K562 (cell line): ENCODE data around the gene HEPHL1. TPM values are rescaled to one million over a fixed set of nuclear protein-coding genes. Genes with fewer than 3 reads are reported as not detected.

Source experiments
- BACH1 ChIP-seq: fragments of 200-800 bp; sonication (Bioruptor generic); IDR thresholded peaks from 2 replicates; pipeline ENCODE4 v1.6.1; 2016; ENCODE audit warnings: missing genetic modification characterization, missing compliant biosample characterization
- CBFA2T2 ChIP-seq: fragments of 450-650 bp; conservative IDR thresholded peaks from 2 replicates; pipeline ENCODE4 v1.6.1; 2017; ENCODE audit warnings: mild to moderate bottlenecking
- CXXC5 ChIP-seq: fragments of 250-450 bp; sonication (Bioruptor Pico); IDR thresholded peaks from 2 replicates; pipeline ENCODE4 v1.8.0; 2022; ENCODE audit warnings: inconsistent platforms, mild to moderate bottlenecking, moderate library complexity
- ETV5 ChIP-seq: sonication (generic); formaldehyde crosslinking; IDR thresholded peaks from 2 replicates; pipeline ENCODE4 v1.4.0; 2020; ENCODE audit warnings: low read depth, mild to moderate bottlenecking, missing genetic modification reagents
- MAZ ChIP-seq, 2 experiments: fragments of 450-650 bp in 1 of 2; sonication (generic) in 1 of 2; formaldehyde crosslinking; IDR thresholded peaks in 1 of 2; conservative IDR thresholded peaks in 1 of 2; 2 replicates each; pipeline versions ENCODE4 v1.4.0 to v1.5.0; 2020; ENCODE audit warnings: mild to moderate bottlenecking in 1 of 2, missing genetic modification reagents in 1 of 2
- MEF2A ChIP-seq: IDR thresholded peaks from 2 replicates; pipeline ENCODE4 v1.6.1; 2011; ENCODE audit warnings: low read depth, mild to moderate bottlenecking, low read length, moderate library complexity; ENCODE audit not compliant: control insufficient read depth
- MXI1 ChIP-seq: IDR thresholded peaks from 2 replicates; pipeline ENCODE4 v1.6.1; 2011; ENCODE audit warnings: low read depth, mild to moderate bottlenecking, improper control_type of control experiment, low read length
- NFIC ChIP-seq: fragments of 450-650 bp; IDR thresholded peaks from 2 replicates; pipeline ENCODE4 v1.6.1; 2017; ENCODE audit warnings: mild to moderate bottlenecking, inconsistent platforms
- NRF1 ChIP-seq, 2 experiments: fragments of 450-650 bp; IDR thresholded peaks in 1 of 2; conservative IDR thresholded peaks in 1 of 2; 2 replicates each; pipeline ENCODE4 v1.6.1; 2014; ENCODE audit warnings: mild to moderate bottlenecking in 2 of 2
- RCOR1 ChIP-seq, 2 experiments: IDR thresholded peaks; 2 replicates each; pipeline ENCODE4 v1.6.1; 2012; ENCODE audit warnings: low read depth in 2 of 2, low read length in 2 of 2, borderline replicate concordance in 1 of 2, improper control_type of control experiment in 1 of 2
- SAFB ChIP-seq: fragments of 200-400 bp; formaldehyde crosslinking; IDR thresholded peaks from 2 replicates; pipeline ENCODE4 v1.6.1; 2017; ENCODE audit warnings: low read depth, low read length, borderline replicate concordance
- SMAD1 ChIP-seq: fragments of 150-350 bp; IDR thresholded peaks from 2 replicates; pipeline ENCODE4 v1.6.1; 2014; ENCODE audit warnings: low read length, low read depth; ENCODE audit not compliant: partially characterized antibody
- TCFL5 ChIP-seq: fragments of 250-450 bp; sonication (Bioruptor Pico); conservative IDR thresholded peaks from 2 replicates; pipeline ENCODE4 v1.6.1; 2021; ENCODE audit warnings: mild to moderate bottlenecking, moderate library complexity, matching md5 sums
- TEAD2 ChIP-seq: fragments of 450-650 bp; IDR thresholded peaks from 2 replicates; pipeline ENCODE4 v1.6.1; 2016; ENCODE audit warnings: missing genetic modification characterization, control low read depth, missing compliant biosample characterization
- YY1 ChIP-seq, 3 experiments: IDR thresholded peaks; 2 replicates each; pipeline ENCODE4 v1.6.1; 2011; ENCODE audit warnings: low read length in 2 of 3, mild to moderate bottlenecking in 2 of 3, moderate library complexity in 2 of 3, borderline replicate concordance in 1 of 3, control low read depth in 1 of 3, low read depth in 1 of 3; ENCODE audit not compliant: insufficient read depth in 3 of 3, insufficient replicate concordance in 2 of 3, control insufficient read depth in 1 of 3, insufficient read length in 1 of 3; ENCODE audit errors: extremely low read depth in 1 of 3
- ZFP36 ChIP-seq: fragments of 150-350 bp; IDR thresholded peaks from 2 replicates; pipeline ENCODE4 v1.6.1; 2018; ENCODE audit warnings: low read length, low read depth; ENCODE audit not compliant: partially characterized antibody
- ZFX ChIP-seq: sonication (generic); formaldehyde crosslinking; IDR thresholded peaks from 2 replicates; pipeline ENCODE4 v1.8.0; 2022; ENCODE audit warnings: mild to moderate bottlenecking, missing genetic modification reagents, moderate library complexity
- ZNF717 ChIP-seq: fragments of 250-450 bp; sonication (Bioruptor Pico); IDR thresholded peaks from 2 replicates; pipeline ENCODE4 v1.5.0; 2021
- polyA plus RNA-seq, 8 experiments: library from polyadenylated mRNA; depleted of rRNA in 4 of 8; stranded (reverse) in 5 of 8; unstranded in 3 of 8; fragments of >200 nt; fragmentation: Nextera tagmentation in 2 of 8; fragmentation: Illumina TruSeq in 1 of 8; extraction: Ambion mirVana in 2 of 8; extraction: Trizol in 1 of 8; gene quantifications; 2 replicates each; pipeline versions ENCODE4 v1.2.1 to v1.2.3, GENCODE V29; 2011 to 2014; ENCODE audit warnings: inconsistent platforms in 1 of 8, missing spikeins in 1 of 8
- total RNA-seq, 7 experiments: library from RNA; depleted of rRNA in 6 of 7; stranded (reverse); fragments of >200 nt in 6 of 7; fragmentation: Illumina TruSeq in 2 of 7; extraction: Trizol in 2 of 7; gene quantifications; 2 replicates each; pipeline versions ENCODE4 v1.2.1 to v1.2.3, GENCODE V29; 2011 to 2021; ENCODE audit warnings: low replicate concordance in 1 of 7
- TF ChIP-seq, protein P1 (sequence below): IDR thresholded peaks from 2 replicates; pipeline ENCODE4 v1.6.1; 2011; ENCODE audit warnings: borderline replicate concordance, low read depth, mild to moderate bottlenecking, moderate library complexity, low read length; ENCODE audit not compliant: insufficient read depth, poor library complexity, severe bottlenecking
- TF ChIP-seq, protein P2 (sequence below): fragments of 450-650 bp; IDR thresholded peaks from 2 replicates; pipeline ENCODE4 v1.6.1; 2016; ENCODE audit warnings: borderline replicate concordance
- TF ChIP-seq, protein P3 (sequence below): sonication (generic); formaldehyde crosslinking; IDR thresholded peaks from 2 replicates; pipeline ENCODE4 v1.8.1; 2023; ENCODE audit warnings: mild to moderate bottlenecking, missing genetic modification reagents

The HEPHL1 gene
- total and polyA plus RNA-seq, 9 of the 15 experiments (the other 6 are each of a cell fraction or from before 2014, with no cell fraction given) = 0.01 TPM; not detected in 8

DNA sequence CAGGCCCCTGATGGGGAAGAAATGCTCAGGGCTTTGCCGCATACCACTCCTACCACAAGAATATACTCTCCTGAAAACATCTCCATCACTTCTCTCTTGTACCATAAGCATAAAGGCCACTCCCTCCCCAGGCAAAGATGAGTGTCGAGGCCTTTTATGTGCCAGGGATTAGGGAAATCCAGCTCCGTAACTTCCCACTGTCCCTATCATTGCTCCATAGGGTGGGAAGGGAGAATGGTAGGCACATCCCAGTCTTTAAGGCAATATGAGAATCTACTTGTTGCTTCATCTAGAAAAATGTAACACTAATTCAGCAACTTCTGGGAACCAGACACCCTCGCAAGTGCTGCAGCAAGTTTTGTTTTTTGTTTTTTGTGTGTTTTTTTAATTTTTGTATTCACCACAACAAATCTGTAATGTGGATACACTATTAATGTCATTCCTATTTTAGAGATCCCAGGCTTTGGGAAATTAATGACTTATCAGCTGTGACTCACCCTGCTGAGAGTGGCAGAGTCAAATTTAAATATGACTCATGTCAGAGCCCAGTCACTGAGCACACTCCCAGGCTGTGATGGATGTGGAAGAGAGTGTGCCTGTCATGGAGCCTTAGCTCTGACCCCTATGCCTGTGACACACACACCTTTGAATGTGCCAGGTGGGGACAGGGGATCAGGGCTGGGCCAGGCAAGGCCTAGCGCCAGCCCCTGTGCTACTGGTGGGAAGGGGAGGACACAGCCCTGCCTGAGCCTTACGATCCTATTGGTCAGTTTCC lies 130.9 kb downstream of the HEPHL1 start (continued):
- TF ChIP-seq, protein P1, sequence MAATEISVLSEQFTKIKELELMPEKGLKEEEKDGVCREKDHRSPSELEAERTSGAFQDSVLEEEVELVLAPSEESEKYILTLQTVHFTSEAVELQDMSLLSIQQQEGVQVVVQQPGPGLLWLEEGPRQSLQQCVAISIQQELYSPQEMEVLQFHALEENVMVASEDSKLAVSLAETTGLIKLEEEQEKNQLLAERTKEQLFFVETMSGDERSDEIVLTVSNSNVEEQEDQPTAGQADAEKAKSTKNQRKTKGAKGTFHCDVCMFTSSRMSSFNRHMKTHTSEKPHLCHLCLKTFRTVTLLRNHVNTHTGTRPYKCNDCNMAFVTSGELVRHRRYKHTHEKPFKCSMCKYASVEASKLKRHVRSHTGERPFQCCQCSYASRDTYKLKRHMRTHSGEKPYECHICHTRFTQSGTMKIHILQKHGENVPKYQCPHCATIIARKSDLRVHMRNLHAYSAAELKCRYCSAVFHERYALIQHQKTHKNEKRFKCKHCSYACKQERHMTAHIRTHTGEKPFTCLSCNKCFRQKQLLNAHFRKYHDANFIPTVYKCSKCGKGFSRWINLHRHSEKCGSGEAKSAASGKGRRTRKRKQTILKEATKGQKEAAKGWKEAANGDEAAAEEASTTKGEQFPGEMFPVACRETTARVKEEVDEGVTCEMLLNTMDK = no peak
- TF ChIP-seq MAZ (CRISPR knock-in tag; conservative IDR thresholded peaks at IDR 0.05 in 1 of 2, IDR thresholded peaks at IDR 0.05 in 1 of 2) (no peak), YY1 (IDR thresholded peaks at IDR 0.05; ENCODE audit: borderline replicate concordance in 1 of 3, control insufficient read depth in 1 of 3, extremely low read depth in 1 of 3, insufficient read depth in 3 of 3, insufficient read length in 1 of 3, insufficient replicate concordance in 2 of 3, low read depth in 1 of 3, low read length in 2 of 3) (peak in 1 of 3 experiments; percentile 43), NFIC (no peak), NRF1 (conservative IDR thresholded peaks at IDR 0.05 in 1 of 2, IDR thresholded peaks at IDR 0.05 in 1 of 2) (peak; percentile 28 to 41; a peak in 3 of 4 replicates), SAFB (no peak), ZNF717 (no peak), TCFL5 (CRISPR knock-in tag) (no peak), MXI1 (no peak), TEAD2 (tag) (no peak), ZFP36 (no peak), BACH1 (no peak), CXXC5 (CRISPR knock-in tag) (no peak), SMAD1 (no peak), ETV5 (CRISPR knock-in tag) (no peak), CBFA2T2 (no peak), MEF2A (peak; percentile 67; the same call in 1 of the 2 replicates), ZFX (no peak), RCOR1 (IDR thresholded peaks at IDR 0.05; ENCODE audit: borderline replicate concordance in 1 of 2, low read depth in 2 of 2, low read length in 2 of 2) (peak in 1 of 2 experiments; percentile 66; a peak in 1 of 4 replicates)
- TF ChIP-seq, protein P2, sequence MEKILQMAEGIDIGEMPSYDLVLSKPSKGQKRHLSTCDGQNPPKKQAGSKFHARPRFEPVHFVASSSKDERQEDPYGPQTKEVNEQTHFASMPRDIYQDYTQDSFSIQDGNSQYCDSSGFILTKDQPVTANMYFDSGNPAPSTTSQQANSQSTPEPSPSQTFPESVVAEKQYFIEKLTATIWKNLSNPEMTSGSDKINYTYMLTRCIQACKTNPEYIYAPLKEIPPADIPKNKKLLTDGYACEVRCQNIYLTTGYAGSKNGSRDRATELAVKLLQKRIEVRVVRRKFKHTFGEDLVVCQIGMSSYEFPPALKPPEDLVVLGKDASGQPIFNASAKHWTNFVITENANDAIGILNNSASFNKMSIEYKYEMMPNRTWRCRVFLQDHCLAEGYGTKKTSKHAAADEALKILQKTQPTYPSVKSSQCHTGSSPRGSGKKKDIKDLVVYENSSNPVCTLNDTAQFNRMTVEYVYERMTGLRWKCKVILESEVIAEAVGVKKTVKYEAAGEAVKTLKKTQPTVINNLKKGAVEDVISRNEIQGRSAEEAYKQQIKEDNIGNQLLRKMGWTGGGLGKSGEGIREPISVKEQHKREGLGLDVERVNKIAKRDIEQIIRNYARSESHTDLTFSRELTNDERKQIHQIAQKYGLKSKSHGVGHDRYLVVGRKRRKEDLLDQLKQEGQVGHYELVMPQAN = no peak
- TF ChIP-seq, protein P3, sequence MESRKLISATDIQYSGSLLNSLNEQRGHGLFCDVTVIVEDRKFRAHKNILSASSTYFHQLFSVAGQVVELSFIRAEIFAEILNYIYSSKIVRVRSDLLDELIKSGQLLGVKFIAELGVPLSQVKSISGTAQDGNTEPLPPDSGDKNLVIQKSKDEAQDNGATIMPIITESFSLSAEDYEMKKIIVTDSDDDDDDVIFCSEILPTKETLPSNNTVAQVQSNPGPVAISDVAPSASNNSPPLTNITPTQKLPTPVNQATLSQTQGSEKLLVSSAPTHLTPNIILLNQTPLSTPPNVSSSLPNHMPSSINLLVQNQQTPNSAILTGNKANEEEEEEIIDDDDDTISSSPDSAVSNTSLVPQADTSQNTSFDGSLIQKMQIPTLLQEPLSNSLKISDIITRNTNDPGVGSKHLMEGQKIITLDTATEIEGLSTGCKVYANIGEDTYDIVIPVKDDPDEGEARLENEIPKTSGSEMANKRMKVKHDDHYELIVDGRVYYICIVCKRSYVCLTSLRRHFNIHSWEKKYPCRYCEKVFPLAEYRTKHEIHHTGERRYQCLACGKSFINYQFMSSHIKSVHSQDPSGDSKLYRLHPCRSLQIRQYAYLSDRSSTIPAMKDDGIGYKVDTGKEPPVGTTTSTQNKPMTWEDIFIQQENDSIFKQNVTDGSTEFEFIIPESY = peak; percentile 24; the same call in 1 of the 2 replicates
